ENCODE measurements around the gene GLS.
A peak's percentile ranks its signal among the peaks of the same experiment; 100 is the strongest.
"Not testable (repeated sequence)": the region's sequence is repeated elsewhere in the genome, so short reads cannot be mapped to it uniquely, and the experiment has no call there.

GLS gene

GRCh38 chr2:190938771-190939335 is 58.2 kb downstream of the GLS start:
- DNase-seq, result no peak

GRCh38 chr2:190940454-190940853 is 59.8 kb downstream of the GLS start:
- no peak for DNase-seq

GRCh38 chr2:190941571-190941970 is 61.0 kb downstream of the GLS start:
- no peak for DNase-seq

GRCh38 chr2:190942697-190943096 is 62.1 kb downstream of the GLS start:
- no peak for DNase-seq

- no peak for DNase-seq
Measured at GRCh38 chr2:190943706-190944105, 63.1 kb downstream of the GLS start.

GRCh38 chr2:190947141-190947540 is 66.5 kb downstream of the GLS start:
- DNase-seq, result peak in 3 of 6 experiments; percentile 29 to 42 (median 41)

GRCh38 chr2:190947711-190948251 is 67.2 kb downstream of the GLS start:
- DNase-seq, result peak in 3 of 6 experiments; percentile 65 to 75 (median 74)

- no peak for DNase-seq
Measured at GRCh38 chr2:190948671-190949070, 68.0 kb downstream of the GLS start.

GRCh38 chr2:190950566-190950991 is 70.0 kb downstream of the GLS start:
- DNase-seq, result no peak

GRCh38 chr2:190953257-190953656 is 72.6 kb downstream of the GLS start:
- DNase-seq, result no peak

GRCh38 chr2:190959911-190960788 is 79.5 kb downstream of the GLS start:
- DNase-seq, result no peak

GRCh38 chr2:190961117-190961516 is 80.5 kb downstream of the GLS start:
- not testable (repeated sequence) for DNase-seq

- no peak for DNase-seq
Measured at GRCh38 chr2:190961918-190962487, 81.4 kb downstream of the GLS start.

GRCh38 chr2:190963088-190963487 is 82.5 kb downstream of the GLS start:
- no peak for DNase-seq

- no peak for DNase-seq
Measured at GRCh38 chr2:190964170-190964795, 83.7 kb downstream of the GLS start.

- DNase-seq, result no peak
Measured at GRCh38 chr2:190965580-190966222, 85.1 kb downstream of the GLS start.

GRCh38 chr2:190968522-190968921 is 87.9 kb downstream of the GLS start:
- DNase-seq, result no peak

GRCh38 chr2:190970160-190970559 is 89.5 kb downstream of the GLS start:
- no peak for DNase-seq

- DNase-seq, result no peak
Measured at GRCh38 chr2:190970873-190971506, 90.4 kb downstream of the GLS start.

GRCh38 chr2:190972213-190972612 is 91.6 kb downstream of the GLS start:
- DNase-seq, result no peak

- DNase-seq, result no peak
Measured at GRCh38 chr2:190972846-190973245, 92.2 kb downstream of the GLS start.

- DNase-seq, result no peak
Measured at GRCh38 chr2:190973262-190973661, 92.6 kb downstream of the GLS start.
